H1 (cell line): ENCODE data around the gene AMN1. TPM values are rescaled to one million over a fixed set of nuclear protein-coding genes. Genes with fewer than 3 reads are reported as not detected.

Experiments
- CTCF ChIA-PET: fragments of 300-600 bp; sonication (Branson Sonifier 250); formaldehyde crosslinking; loops from one replicate; lab custom pipeline; 2021; ENCODE audit not compliant: partially characterized antibody; lab: Charles Lee
- POLR2A ChIA-PET: fragments of 300-600 bp; sonication (Branson Sonifier 250); formaldehyde crosslinking; loops from one replicate; lab custom pipeline; 2021; ENCODE audit warnings: inconsistent platforms; ENCODE audit not compliant: partially characterized antibody; lab: Charles Lee
- DNase-seq, 2 experiments: peaks; one replicate each; pipeline versions ENCODE4 v3.0.0 to v3.0.0-alpha.2; 2010 to 2022; ENCODE audit warnings: low spot score in 2 of 2, low read depth in 1 of 2, mixed read lengths in 1 of 2
- FAIRE-seq: peaks from 2 replicates; lab custom pipeline; 2011; peaks lifted over from hg19 to GRCh38; lab: Jason Lieb, UNC
- H2AFZ ChIP-seq: 2 replicates; pipeline ENCODE4 v1.8.1; 2012; ENCODE audit warnings: low read length, inconsistent platforms
- H2AK5ac ChIP-seq: 2 replicates; pipeline ENCODE4 v1.6.1; 2013; ENCODE audit warnings: low read depth, low read length
- H2BK120ac ChIP-seq: replicated peaks from 2 replicates; pipeline ENCODE3; 2013; ENCODE audit warnings: low read depth, low read length, inconsistent platforms
- H2BK12ac ChIP-seq: 2 replicates; pipeline ENCODE4 v1.6.1; 2013; ENCODE audit warnings: low read depth, low read length
- H2BK15ac ChIP-seq: 2 replicates; pipeline ENCODE4 v1.6.1; 2013; ENCODE audit warnings: low read length
- H2BK20ac ChIP-seq: 2 replicates; pipeline ENCODE4 v1.6.1; 2013; ENCODE audit warnings: low read length
- H2BK5ac ChIP-seq: 2 replicates; pipeline ENCODE4 v1.6.1; 2013; ENCODE audit warnings: low read depth, low read length
- H3K14ac ChIP-seq: 2 replicates; pipeline ENCODE4 v1.6.1; 2013; ENCODE audit warnings: inconsistent platforms; ENCODE audit not compliant: insufficient read length
- H3K18ac ChIP-seq: 2 replicates; pipeline ENCODE4 v1.6.1; 2013; ENCODE audit warnings: low read length; ENCODE audit errors: extremely low read depth
- H3K23ac ChIP-seq: 2 replicates; pipeline ENCODE4 v1.6.1; 2013; ENCODE audit warnings: inconsistent platforms; ENCODE audit not compliant: insufficient read length
- H3K23me2 ChIP-seq: 2 replicates; pipeline ENCODE4 v1.6.1; 2013; ENCODE audit warnings: low read depth, low read length
- H3K27ac ChIP-seq: 2 replicates; pipeline ENCODE4 v1.6.1; 2011; ENCODE audit warnings: low read depth, low read length, inconsistent platforms
- H3K27me3 ChIP-seq, 4 experiments: replicated peaks in 1 of 4; 1 replicate in 1 of 4; 2 replicates in 3 of 4; pipeline versions ENCODE4 v1.6.1 to v1.8.1; 2011 to 2013; ENCODE audit warnings: low read length in 3 of 4, mild to moderate bottlenecking in 3 of 4, inconsistent platforms in 2 of 4, mixed read lengths in 2 of 4, moderate library complexity in 1 of 4; ENCODE audit not compliant: control insufficient read depth in 3 of 4, insufficient read depth in 3 of 4; ENCODE audit errors: extremely low read depth in 1 of 4
- H3K36me3 ChIP-seq, 4 experiments: 2 replicates each; pipeline versions ENCODE4 v1.6.1 to v1.8.1; 2011 to 2013; ENCODE audit warnings: mild to moderate bottlenecking in 4 of 4, low read length in 3 of 4, moderate library complexity in 2 of 4, control low read depth in 1 of 4, inconsistent platforms in 1 of 4; ENCODE audit not compliant: insufficient read depth in 4 of 4, control insufficient read depth in 2 of 4
- H3K4ac ChIP-seq: replicated peaks from 2 replicates; pipeline ENCODE3; 2013; ENCODE audit warnings: low read length, low read depth, mixed read lengths, inconsistent platforms; ENCODE audit not compliant: insufficient read length
- H3K4me1 ChIP-seq, 4 experiments: replicated peaks in 1 of 4; 1 replicate in 1 of 4; 2 replicates in 3 of 4; pipeline versions ENCODE4 v1.6.1 to v1.8.1; 2011 to 2013; ENCODE audit warnings: low read length in 3 of 4, inconsistent platforms in 2 of 4, mixed read lengths in 1 of 4; ENCODE audit not compliant: insufficient read depth in 4 of 4, control insufficient read depth in 3 of 4
- H3K4me2 ChIP-seq, 2 experiments: 2 replicates each; pipeline versions ENCODE4 v1.6.1 to v1.8.1; 2011 to 2013; ENCODE audit warnings: low read depth in 2 of 2, low read length in 2 of 2, control low read depth in 1 of 2, inconsistent platforms in 1 of 2, mild to moderate bottlenecking in 1 of 2; ENCODE audit not compliant: insufficient read depth in 1 of 2
- H3K4me3 ChIP-seq, 4 experiments: fragments of 200-600, 300-600 bp in 1 of 4; sonication (generic), shearing (Covaris generic), sonication (Bioruptor Twin) in 1 of 4; 2 replicates each; pipeline versions ENCODE4 v1.5.1 to v1.8.1; 2011 to 2016; ENCODE audit warnings: low read length in 4 of 4, low read depth in 3 of 4, control low read depth in 2 of 4, inconsistent platforms in 2 of 4, mild to moderate bottlenecking in 2 of 4, mixed read lengths in 1 of 4, moderate library complexity in 1 of 4; ENCODE audit not compliant: insufficient read depth in 2 of 4; ENCODE audit errors: extremely low read depth in 1 of 4
- H3K56ac ChIP-seq: replicated peaks from 2 replicates; pipeline ENCODE3; 2013; ENCODE audit warnings: low read depth, mild to moderate bottlenecking, mixed read lengths, low read length, inconsistent platforms; ENCODE audit not compliant: insufficient read length
- H3K79me1 ChIP-seq: 2 replicates; pipeline ENCODE4 v1.6.1; 2013; ENCODE audit warnings: low read depth, low read length, control low read depth
- H3K79me2 ChIP-seq, 2 experiments: 2 replicates each; pipeline versions ENCODE4 v1.6.1 to v1.8.1; 2012 to 2013; ENCODE audit warnings: low read length in 2 of 2, mild to moderate bottlenecking in 2 of 2, inconsistent platforms in 1 of 2; ENCODE audit not compliant: insufficient read depth in 2 of 2, control insufficient read depth in 1 of 2
- H3K9ac ChIP-seq, 4 experiments: replicated peaks in 1 of 4; 1 replicate in 1 of 4; 2 replicates in 3 of 4; pipeline versions ENCODE4 v1.6.1 to v1.8.1; 2011 to 2013; ENCODE audit warnings: low read depth in 3 of 4, low read length in 3 of 4, control low read depth in 2 of 4, mild to moderate bottlenecking in 2 of 4, moderate library complexity in 2 of 4, inconsistent platforms in 1 of 4; ENCODE audit errors: extremely low read depth in 1 of 4
- H3K9me3 ChIP-seq, 2 experiments: 2 replicates each; pipeline versions ENCODE4 v1.6.1 to v1.8.1; 2012 to 2013; ENCODE audit warnings: mild to moderate bottlenecking in 2 of 2, moderate library complexity in 2 of 2, control low read depth in 1 of 2, inconsistent platforms in 1 of 2, low read depth in 1 of 2, low read length in 1 of 2, mixed read lengths in 1 of 2; ENCODE audit not compliant: insufficient read depth in 2 of 2
- H4K20me1 ChIP-seq, 2 experiments: replicated peaks in 1 of 2; 2 replicates each; pipeline versions ENCODE3 to v1.8.1; 2011 to 2013; ENCODE audit warnings: inconsistent platforms in 2 of 2, low read length in 2 of 2, mild to moderate bottlenecking in 1 of 2; ENCODE audit not compliant: insufficient read depth in 2 of 2, control insufficient read depth in 1 of 2
- H4K5ac ChIP-seq: 2 replicates; pipeline ENCODE4 v1.6.1; 2013; ENCODE audit warnings: low read length, low read depth, mixed read lengths, inconsistent platforms; ENCODE audit not compliant: insufficient read length
- H4K8ac ChIP-seq: 2 replicates; pipeline ENCODE4 v1.8.0; 2013; ENCODE audit warnings: mild to moderate bottlenecking, moderate library complexity, low read length, inconsistent platforms; ENCODE audit not compliant: insufficient read depth; ENCODE audit errors: extremely low read depth
- H4K91ac ChIP-seq: replicated peaks from 2 replicates; pipeline ENCODE3; 2013; ENCODE audit warnings: low read length, mixed read lengths, inconsistent platforms; ENCODE audit not compliant: insufficient read length
- CREB1 ChIP-seq: IDR thresholded peaks from 2 replicates; pipeline ENCODE4 v1.6.1; 2012; ENCODE audit warnings: inconsistent platforms
- JUN ChIP-seq: IDR thresholded peaks from 2 replicates; pipeline ENCODE4 v1.6.1; 2011; ENCODE audit warnings: low read depth, mild to moderate bottlenecking, improper control_type of control experiment, low read length
- PHF8 ChIP-seq: fragments of 200-600 bp; sonication (generic); conservative IDR thresholded peaks from 2 replicates; pipeline ENCODE4 v1.7.1; 2012; ENCODE audit warnings: low read depth, mild to moderate bottlenecking, inconsistent platforms, low read length, moderate library complexity
- SIRT6 ChIP-seq: IDR thresholded peaks from one replicate; pipeline ENCODE4 v1.7.1; 2012; ENCODE audit warnings: low read length, inconsistent platforms
- WGBS, 2 experiments: shearing (Covaris generic) in 1 of 2; methylation state at CpG; one replicate each; pipeline versions ENCODE4 v1.1.6 to v1.1.7; 2013 to 2015; ENCODE audit warnings: low lambda C conversion rate in 2 of 2, mixed read lengths in 2 of 2, inconsistent platforms in 1 of 2, low coverage in 1 of 2, missing lambda C conversion rate in 1 of 2; ENCODE audit not compliant: insufficient replicate concordance in 2 of 2, insufficient coverage in 1 of 2, insufficient read length in 1 of 2; ENCODE audit errors: extremely low coverage in 1 of 2, missing lambda C conversion rate in 1 of 2; 5-methylcytosine and 5-hydroxymethylcytosine counted together
- polyA plus RNA-seq, 7 experiments: library from polyadenylated mRNA; depleted of rRNA in 3 of 7; stranded (reverse) in 5 of 7; unstranded in 2 of 7; fragments of >200 nt in 5 of 7; fragments of 200-250 nt in 2 of 7; gene quantifications; 1 replicate in 5 of 7; 2 replicates in 1 of 7; 4 replicates in 1 of 7; pipeline versions ENCODE4 v1.2.1 to v1.2.3, GENCODE V29; 2011 to 2013; ENCODE audit warnings: missing spikeins in 2 of 7, mixed read lengths in 2 of 7
- total RNA-seq: library from RNA; stranded (reverse); fragmentation: NEBNext Ultra II Directional; extraction: Animal tissue kit (Norgen Biotek cat#: 25700); gene quantifications from 2 replicates; pipeline ENCODE4 v1.2.1, GENCODE V29; 2021

Gene AMN1
- total and polyA plus RNA-seq, 2 of the 8 experiments (the other 6 are each of a cell fraction or from before 2014, with no cell fraction given): 7.5 to 13.8 TPM

DNA sequence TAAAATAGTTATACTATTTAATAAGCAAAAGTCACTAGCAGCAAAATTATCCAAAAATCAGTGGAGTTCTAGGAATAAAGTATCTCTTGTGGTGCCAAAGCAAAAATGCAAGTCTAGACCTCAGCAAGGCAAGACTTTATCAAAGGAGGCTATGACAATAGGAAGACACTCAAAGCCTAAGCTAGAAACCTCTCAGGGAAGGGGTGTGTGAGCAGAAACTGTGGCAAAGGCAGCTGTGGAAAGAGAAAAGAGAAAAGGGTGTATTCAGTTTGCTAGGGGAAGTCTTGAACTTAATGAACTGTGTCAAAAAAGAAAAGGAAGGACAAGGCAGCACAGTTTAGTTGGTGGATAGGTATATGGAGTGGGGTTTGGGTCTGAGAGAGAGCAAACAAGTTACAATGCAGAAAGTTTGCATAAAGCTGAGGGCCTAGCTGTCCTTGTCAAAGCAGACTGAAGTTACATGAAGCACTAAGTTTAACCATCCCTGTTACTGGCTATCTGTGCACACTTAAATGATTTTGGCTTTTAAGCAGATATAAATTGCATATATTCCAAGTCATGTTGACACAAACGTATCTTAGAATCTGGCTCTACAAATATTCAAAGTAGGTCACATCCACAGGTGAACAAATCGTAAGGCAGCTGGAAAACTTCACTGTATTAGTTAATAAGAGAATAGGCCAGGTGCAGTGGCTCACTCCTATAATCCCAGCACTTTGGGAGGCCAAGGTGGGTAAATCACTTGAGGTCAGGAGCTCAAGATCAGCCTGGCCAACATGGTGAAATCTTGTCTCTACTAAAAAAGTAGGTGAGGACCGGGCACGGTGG is 31.0 kb upstream of the AMN1 start:
- H3K4me3 ChIP-seq: no peak overlapping the region
- DNase-seq: no peak
- no peaks in the 10 kb centered on the region for H3K27me3 ChIP-seq
- H3K36me3 ChIP-seq: no peaks in the 10 kb centered on the region
- no peak overlapping the region for H3K23ac ChIP-seq
- no peaks in the 10 kb centered on the region for H4K20me1 ChIP-seq
- H3K9ac ChIP-seq: no peak overlapping the region
- peaks cover 1% of the 10 kb centered on the region; the same call in 1 of the 2 replicates for H3K23me2 ChIP-seq
- H3K9me3 ChIP-seq: no peaks in the 10 kb centered on the region
- no peaks in the 10 kb centered on the region for H3K79me1 ChIP-seq
- H3K79me2 ChIP-seq: no peaks in the 10 kb centered on the region
- no peak for FAIRE-seq
- no peak overlapping the region for H4K5ac ChIP-seq
- POLR2A ChIA-PET: no interaction called here
- H3K56ac ChIP-seq: no peak overlapping the region
- no peak overlapping the region for H3K4ac ChIP-seq
- no peak overlapping the region for H2BK15ac ChIP-seq
- H4K91ac ChIP-seq: no peak overlapping the region
- no peak overlapping the region for H3K27ac ChIP-seq
- TF ChIP-seq PHF8 (no peak), CREB1 (no peak), JUN (no peak), SIRT6 (no peak)
- H4K8ac ChIP-seq: no peak overlapping the region
- no peak overlapping the region for H3K4me2 ChIP-seq
- no peaks in the 10 kb centered on the region; a peak in 1 of 7 replicates for H3K4me1 ChIP-seq
- peak overlapping the region; percentile 75; the same call in 1 of the 2 replicates for H2BK12ac ChIP-seq
- H2BK20ac ChIP-seq: peak overlapping the region; percentile 61; the same call in 1 of the 2 replicates
- CTCF ChIA-PET: interaction anchor here (0.7 to 0.9 kb wide), 4 partner anchors 12 to 174 kb away, joined by 3 to 4 read pairs (median 3); no protein-coding TSS in a partner anchor
- H2BK120ac ChIP-seq: no peak overlapping the region
- H2BK5ac ChIP-seq: no peak overlapping the region
- 95% methylated on average over 4 of the region's 4 CpGs; no CpG with 5 or more reads in 1 of the 2 experiments for WGBS, 2 experiments
- H2AFZ ChIP-seq: no peak overlapping the region
- H2AK5ac ChIP-seq: no peak overlapping the region
- H3K18ac ChIP-seq: no peak overlapping the region
- H3K14ac ChIP-seq: no peak overlapping the region
